ENCODE data around the gene COMT.

COMT gene

GRCh38 chr22:19940536-19941364, 822 bp upstream of the COMT start:
- Histone ChIP-seq H3K27ac (peak overlapping the region; percentile 98 to 99), H3K4me3 (peak overlapping the region; percentile 88)
- no peak for DNase-seq (ENCODE audit: low spot score)
- TF ChIP-seq CTCF (IDR thresholded peaks at IDR 0.05): no peak

DNA sequence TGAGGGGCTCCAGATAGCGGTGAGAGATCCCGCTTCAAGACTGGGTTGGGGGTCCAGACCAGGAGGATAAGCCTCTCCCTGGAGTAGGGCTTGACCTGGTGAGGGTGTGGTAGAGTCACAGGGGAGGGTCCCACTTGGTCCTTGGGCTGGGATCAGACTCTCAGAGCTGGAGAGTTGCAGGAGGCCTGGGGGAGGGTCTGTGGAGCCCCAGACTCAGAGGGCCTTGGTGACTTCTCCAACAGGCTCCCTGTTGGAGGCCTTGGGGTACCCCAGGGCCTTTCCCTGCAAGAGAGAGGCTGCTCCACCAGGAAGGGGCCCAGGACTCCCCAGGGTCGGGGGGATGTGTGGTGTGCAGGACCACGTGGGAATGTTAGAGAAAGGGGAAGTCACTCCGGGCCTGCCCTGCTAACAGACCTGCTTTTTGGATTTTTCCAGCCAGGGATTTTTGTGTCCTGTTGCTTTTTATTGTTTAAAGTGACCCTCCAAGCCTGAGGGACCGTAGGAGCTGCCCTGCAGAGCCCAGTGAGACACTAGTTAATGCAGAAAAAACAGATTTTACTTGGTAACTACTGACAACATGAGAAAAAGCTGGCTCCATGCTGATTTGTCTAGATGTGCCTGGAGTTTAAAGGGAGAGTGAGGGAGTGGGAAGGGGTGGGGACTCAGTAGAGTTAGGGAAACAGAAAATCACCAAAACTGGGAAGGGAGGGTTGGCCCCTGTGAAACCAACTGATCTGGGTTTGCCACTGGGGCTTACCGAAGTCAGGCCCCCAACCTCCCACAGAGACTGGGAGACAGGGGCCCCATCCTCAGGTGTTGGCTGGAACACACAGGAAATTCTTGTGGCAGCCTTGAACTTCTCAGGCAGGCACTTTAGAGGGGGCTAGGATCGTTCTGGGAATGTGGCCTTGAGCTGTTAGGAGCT, 847 bp downstream of the COMT start:
- peak overlapping the region; percentile 88 for H3K4me3 ChIP-seq
- TF ChIP-seq CTCF (IDR thresholded peaks at IDR 0.05): no peak
- no peak for DNase-seq (ENCODE audit: low spot score)
- H3K27ac ChIP-seq: peak overlapping the region; percentile 98 to 99

- H3K4me3 ChIP-seq: peak overlapping the region; percentile 88
Measured at GRCh38 chr22:19943082-19944026, 1.8 kb downstream of the COMT start.

GRCh38 chr22:19948057-19948760, 6.6 kb downstream of the COMT start:
- TF ChIP-seq CTCF (IDR thresholded peaks at IDR 0.05): no peak
- H3K27ac ChIP-seq: peak overlapping the region; percentile 68 to 80
- H3K4me3 ChIP-seq: no peak overlapping the region
- DNase-seq (ENCODE audit: low spot score): peak; percentile 66

More at GRCh38 chr22:19943082-19944026, 1.8 kb downstream of the COMT start:
- peak; percentile 73 for DNase-seq (ENCODE audit: low spot score)
- no peak for TF ChIP-seq CTCF (IDR thresholded peaks at IDR 0.05)
- H3K27ac ChIP-seq: peak overlapping the region; percentile 98 to 99

- no peak for TF ChIP-seq CTCF (IDR thresholded peaks at IDR 0.05)
- Histone ChIP-seq H3K4me3 (no peak overlapping the region), H3K27ac (no peak overlapping the region)
- DNase-seq (ENCODE audit: low spot score): no peak
Measured at GRCh38 chr22:19951346-19951745, 9.8 kb downstream of the COMT start.

Measured in coronary artery (tissue), 2 donors.